Activated CD8-positive, alpha-beta T cell treated with anti-CD3 and anti-CD28 coated beads, Interleukin-2, amount 10 ng/mL, durations not matched to agents 7 days and 5 days (primary cell): ENCODE results near the gene JADE2. TPM values are rescaled to one million over a fixed set of nuclear protein-coding genes. Genes with fewer than 3 reads are reported as not detected.
"Not testable (repeated sequence)": the region's sequence is repeated elsewhere in the genome, so short reads cannot be mapped to it uniquely, and the experiment has no call there.

ENCODE experiments used
- ATAC-seq: fragments of 150-1000 bp; cut with Tn5 transposase; one replicate; pipeline ENCODE4 v1.10.0; 2021; ENCODE audit warnings: moderate library complexity
- CTCF ChIA-PET: fragments of 350-600 bp; sonication (Branson Sonifier 250); formaldehyde crosslinking; loops from one replicate; lab custom pipeline; 2021; ENCODE audit warnings: antibody characterized with exemption; lab: Charles Lee
- POLR2A ChIA-PET: fragments of 350-600 bp; sonication (Branson Sonifier 250); formaldehyde crosslinking; loops from one replicate; lab custom pipeline; 2021; ENCODE audit warnings: antibody characterized with exemption; lab: Charles Lee
- DNase-seq: peaks from one replicate; pipeline ENCODE4 v3.0.0-alpha.2; 2020
- H3K27ac Mint-ChIP-seq: one replicate; pipeline ENCODE4 v1.8.0; 2021; ENCODE audit warnings: mild to moderate bottlenecking, mixed read lengths
- H3K27me3 Mint-ChIP-seq: one replicate; pipeline ENCODE4 v1.8.0; 2021; ENCODE audit warnings: low read depth, mixed read lengths
- H3K36me3 Mint-ChIP-seq: one replicate; pipeline ENCODE4 v1.8.0; 2021; ENCODE audit warnings: low read depth, mixed read lengths
- H3K4me1 Mint-ChIP-seq: one replicate; pipeline ENCODE4 v1.8.0; 2021; ENCODE audit warnings: low read depth, mixed read lengths
- H3K4me3 Mint-ChIP-seq: one replicate; pipeline ENCODE4 v1.8.0; 2021; ENCODE audit warnings: mild to moderate bottlenecking, mixed read lengths
- H3K9me3 Mint-ChIP-seq: one replicate; pipeline ENCODE4 v1.8.0; 2022; ENCODE audit warnings: mixed read lengths; ENCODE audit not compliant: insufficient read depth
- total RNA-seq, 2 experiments: library from RNA; stranded (reverse); gene quantifications; one replicate each; pipeline ENCODE4 v1.2.3, GENCODE V29; 2021

Gene JADE2
- total RNA-seq, 2 experiments from 2014 or later: 79.9 to 86.0 TPM

- POLR2A ChIA-PET: interaction anchor here (1.0 kb wide), 1 partner anchor 26 kb away, joined by 9 read pairs; the partner anchor contains the start of gene JADE2
- not testable (repeated sequence) for H3K4me3 Mint-ChIP-seq, H3K27ac Mint-ChIP-seq, H3K9me3 Mint-ChIP-seq, DNase-seq, H3K27me3 Mint-ChIP-seq, ATAC-seq, H3K36me3 Mint-ChIP-seq
- peaks cover 34% of the 10 kb centered on the region for H3K4me1 Mint-ChIP-seq
- CTCF ChIA-PET: interaction anchor here (0.6 to 1.6 kb wide), 2 partner anchors 17 to 27 kb away, joined by 4 read pairs; no protein-coding TSS in a partner anchor
Observed at GRCh38 chr5:134499905-134500304, 25.6 kb upstream of the JADE2 start.

GRCh38 chr5:134500699-134501430 lies 24.6 kb upstream of the JADE2 start:
- DNase-seq (no peak), ATAC-seq (no peak)
- H3K27me3 Mint-ChIP-seq: no peaks in the 10 kb centered on the region
- ChIA-PET CTCF (interaction anchor here (1.0 to 1.3 kb wide), 4 partner anchors 8 to 123 kb away, joined by 3 to 4 read pairs (median 3); no protein-coding TSS in a partner anchor), POLR2A (interaction anchor here (1.3 to 3.1 kb wide), 2 partner anchors 25 to 89 kb away, joined by 5 to 7 read pairs; partner anchors contain the start of gene CDKN2AIPNL)
- H3K36me3 Mint-ChIP-seq: no peaks in the 10 kb centered on the region
- H3K4me3 Mint-ChIP-seq: no peak overlapping the region
- no peaks in the 10 kb centered on the region for H3K9me3 Mint-ChIP-seq
- no peak overlapping the region for H3K27ac Mint-ChIP-seq
- peaks cover 39% of the 10 kb centered on the region for H3K4me1 Mint-ChIP-seq

- Mint-ChIP-seq H3K4me1 (peaks cover 50% of the 10 kb centered on the region), H3K27me3 (no peaks in the 10 kb centered on the region), H3K9me3 (no peaks in the 10 kb centered on the region), H3K27ac (peak overlapping the region; percentile 26), H3K36me3 (no peaks in the 10 kb centered on the region), H3K4me3 (no peak overlapping the region)
- CTCF ChIA-PET: interaction anchor here (0.9 to 1.5 kb wide), 5 partner anchors 9 to 85 kb away, joined by 3 to 4 read pairs (median 3); no protein-coding TSS in a partner anchor
- ATAC-seq (no peak), DNase-seq (no peak)
- POLR2A ChIA-PET: interaction anchor here (1.0 to 3.1 kb wide), 5 partner anchors 23 to 325 kb away, joined by 3 to 29 read pairs (median 6); partner anchors contain the start of genes CDKN2AIPNL and JADE2
Observed at GRCh38 chr5:134502259-134502658, 23.2 kb upstream of the JADE2 start.

- H3K4me3 Mint-ChIP-seq: peak overlapping the region; percentile 52
- peak; percentile 95 for ATAC-seq
- no peaks in the 10 kb centered on the region for H3K36me3 Mint-ChIP-seq
- H3K27ac Mint-ChIP-seq: peak overlapping the region; percentile 94
- H3K9me3 Mint-ChIP-seq: no peaks in the 10 kb centered on the region
- DNase-seq: peak; percentile 84
- H3K4me1 Mint-ChIP-seq: peaks cover 53% of the 10 kb centered on the region
- CTCF ChIA-PET: interaction anchor here (0.8 to 1.5 kb wide), 4 partner anchors 9 to 84 kb away, joined by 3 to 5 read pairs (median 4); no protein-coding TSS in a partner anchor
- POLR2A ChIA-PET: interaction anchor here (0.9 to 3.1 kb wide), 7 partner anchors 22 to 326 kb away, joined by 3 to 29 read pairs (median 5); partner anchors contain the start of genes CDKN2AIPNL, JADE2 and UBE2B
- H3K27me3 Mint-ChIP-seq: no peaks in the 10 kb centered on the region
Observed at GRCh38 chr5:134503088-134503936, 22.2 kb upstream of the JADE2 start.

GRCh38 chr5:134503937-134504437 lies 21.5 kb upstream of the JADE2 start:
- CTCF ChIA-PET: interaction anchor here (1.0 to 1.5 kb wide), 4 partner anchors 10 to 83 kb away, joined by 3 to 5 read pairs (median 4); no protein-coding TSS in a partner anchor
- H3K4me3 Mint-ChIP-seq: peak overlapping the region; percentile 52
- H3K36me3 Mint-ChIP-seq: no peaks in the 10 kb centered on the region
- H3K27ac Mint-ChIP-seq: peak overlapping the region; percentile 94
- peaks cover 53% of the 10 kb centered on the region for H3K4me1 Mint-ChIP-seq
- H3K9me3 Mint-ChIP-seq: no peaks in the 10 kb centered on the region
- ATAC-seq (no peak), DNase-seq (no peak)
- H3K27me3 Mint-ChIP-seq: no peaks in the 10 kb centered on the region
- POLR2A ChIA-PET: interaction anchor here (0.9 to 3.1 kb wide), 6 partner anchors 21 to 132 kb away, joined by 4 to 29 read pairs (median 6); partner anchors contain the start of genes CDKN2AIPNL, JADE2 and UBE2B

- H3K9me3 Mint-ChIP-seq: no peaks in the 10 kb centered on the region
- no peak overlapping the region for H3K4me3 Mint-ChIP-seq
- no peak for ATAC-seq
- no peaks in the 10 kb centered on the region for H3K36me3 Mint-ChIP-seq
- H3K27me3 Mint-ChIP-seq: no peaks in the 10 kb centered on the region
- H3K27ac Mint-ChIP-seq: peak overlapping the region; percentile 94
- CTCF ChIA-PET: interaction anchor here (1.3 kb wide), 1 partner anchor 82 kb away, joined by 4 read pairs; no protein-coding TSS in a partner anchor
- peaks cover 53% of the 10 kb centered on the region for H3K4me1 Mint-ChIP-seq
- DNase-seq: no peak
- POLR2A ChIA-PET: no interaction called here
Observed at GRCh38 chr5:134504629-134505300, 20.7 kb upstream of the JADE2 start.

GRCh38 chr5:134506054-134507039 lies 19.1 kb upstream of the JADE2 start:
- Mint-ChIP-seq H3K4me1 (peaks cover 58% of the 10 kb centered on the region), H3K27me3 (no peaks in the 10 kb centered on the region), H3K9me3 (no peaks in the 10 kb centered on the region), H3K4me3 (no peak overlapping the region), H3K27ac (no peak overlapping the region), H3K36me3 (no peaks in the 10 kb centered on the region)
- ChIA-PET POLR2A (interaction anchor here (0.6 to 0.8 kb wide), 3 partner anchors 17 to 110 kb away, joined by 3 read pairs; no protein-coding TSS in a partner anchor), CTCF (no interaction called here)
- DNase-seq: no peak
- no peak for ATAC-seq

GRCh38 chr5:134507452-134507851 lies 18.0 kb upstream of the JADE2 start:
- Mint-ChIP-seq H3K4me1 (peaks cover 55% of the 10 kb centered on the region), H3K4me3 (no peak overlapping the region), H3K36me3 (no peaks in the 10 kb centered on the region), H3K27me3 (no peaks in the 10 kb centered on the region), H3K9me3 (no peaks in the 10 kb centered on the region), H3K27ac (no peak overlapping the region)
- POLR2A ChIA-PET: interaction anchor here (1.0 kb wide), 1 partner anchor 18 kb away, joined by 5 read pairs; the partner anchor contains the start of gene JADE2
- ATAC-seq (no peak), DNase-seq (no peak)
- CTCF ChIA-PET: no interaction called here

GRCh38 chr5:134508521-134509195 lies 16.8 kb upstream of the JADE2 start:
- ChIA-PET POLR2A (no interaction called here), CTCF (no interaction called here)
- DNase-seq (no peak), ATAC-seq (no peak)
- Mint-ChIP-seq H3K4me1 (peaks cover 45% of the 10 kb centered on the region), H3K4me3 (no peak overlapping the region), H3K27ac (no peak overlapping the region), H3K27me3 (no peaks in the 10 kb centered on the region), H3K9me3 (no peaks in the 10 kb centered on the region), H3K36me3 (no peaks in the 10 kb centered on the region)
